IMR-90 (cell line): ENCODE data around the gene TLCD1. TPM values are rescaled to one million over a fixed set of nuclear protein-coding genes. Genes with fewer than 3 reads are reported as not detected.

Experiments
- ATAC-seq: fragments of 200-7000 bp; cut with Tn5 transposase; 2 replicates; pipeline ENCODE4 v1.9.1; 2020; ENCODE audit warnings: low read depth, mild to moderate bottlenecking, moderate library complexity
- BruUV-seq: library from RNA; stranded (reverse); fragments of 400-500 nt; replicated peaks from 2 replicates; lab custom pipeline; 2021; lab: Mats Ljungman, UMichigan
- CTCF ChIA-PET: fragments of 300-600 bp; formaldehyde crosslinking; extraction: SDS; loops from one replicate; lab custom pipeline; 2021; ENCODE audit warnings: antibody characterized with exemption; lab: Yijun Ruan, JAX
- POLR2A ChIA-PET: fragments of 300-600 bp; sonication (Branson Sonifier 250); formaldehyde crosslinking; loops from one replicate; lab custom pipeline; 2022; ENCODE audit warnings: antibody characterized with exemption; ENCODE audit not compliant: unreplicated experiment; lab: Charles Lee
- DNase-seq: peaks from one replicate; pipeline ENCODE4 v3.0.0; 2013
- H2AFZ ChIP-seq: replicated peaks from 2 replicates; pipeline ENCODE3; 2013; ENCODE audit warnings: low read length, mild to moderate bottlenecking; ENCODE audit not compliant: poor library complexity
- H2AK5ac ChIP-seq: 2 replicates; pipeline ENCODE4 v1.6.1; 2013; ENCODE audit warnings: low read depth, low read length, inconsistent platforms
- H2AK9ac ChIP-seq: replicated peaks from 2 replicates; pipeline ENCODE3; 2013; ENCODE audit warnings: mild to moderate bottlenecking, low read depth, low read length, moderate library complexity; ENCODE audit not compliant: poor library complexity
- H2BK120ac ChIP-seq: 2 replicates; pipeline ENCODE4 v1.6.1; 2013; ENCODE audit warnings: low read depth, low read length, inconsistent platforms
- H2BK15ac ChIP-seq: 3 replicates; pipeline ENCODE4 v1.6.1; 2013; ENCODE audit warnings: low read depth, low read length, inconsistent platforms
- H2BK20ac ChIP-seq: 2 replicates; pipeline ENCODE4 v1.6.1; 2013; ENCODE audit warnings: low read depth, mild to moderate bottlenecking, inconsistent platforms, low read length, moderate library complexity
- H2BK5ac ChIP-seq: 2 replicates; pipeline ENCODE4 v1.6.1; 2013; ENCODE audit warnings: mild to moderate bottlenecking, low read depth, low read length, inconsistent platforms; ENCODE audit not compliant: poor library complexity, severe bottlenecking
- H3K14ac ChIP-seq: replicated peaks from 2 replicates; pipeline ENCODE4 v1.6.1; 2013; ENCODE audit warnings: low read depth, low read length, inconsistent platforms
- H3K18ac ChIP-seq: 2 replicates; pipeline ENCODE4 v1.6.1; 2013; ENCODE audit warnings: low read depth, low read length, control low read depth
- H3K23ac ChIP-seq: 2 replicates; pipeline ENCODE4 v1.6.1; 2013; ENCODE audit warnings: low read depth, low read length, inconsistent platforms
- H3K27ac ChIP-seq: 2 replicates; pipeline ENCODE4 v1.5.1; 2013; ENCODE audit warnings: mild to moderate bottlenecking, control low read depth, low read length; ENCODE audit not compliant: insufficient read depth
- H3K27me3 ChIP-seq: 2 replicates; pipeline ENCODE4 v1.6.1; 2013; ENCODE audit warnings: low read length; ENCODE audit not compliant: control insufficient read depth, insufficient read depth
- H3K36me3 ChIP-seq: 2 replicates; pipeline ENCODE4 v1.6.1; 2013; ENCODE audit warnings: low read length, mixed read lengths; ENCODE audit not compliant: control insufficient read depth, insufficient read depth
- H3K4ac ChIP-seq: 2 replicates; pipeline ENCODE4 v1.6.1; 2013; ENCODE audit warnings: low read depth, low read length, inconsistent platforms
- H3K4me1 ChIP-seq: 2 replicates; pipeline ENCODE4 v1.6.1; 2013; ENCODE audit warnings: low read length, mixed read lengths; ENCODE audit not compliant: control insufficient read depth, insufficient read depth
- H3K4me2 ChIP-seq: 2 replicates; pipeline ENCODE4 v1.6.1; 2013; ENCODE audit warnings: low read depth, mild to moderate bottlenecking, control low read depth, low read length, moderate library complexity
- H3K4me3 ChIP-seq: 2 replicates; pipeline ENCODE4 v1.5.1; 2013; ENCODE audit warnings: low read depth, mild to moderate bottlenecking, control low read depth, low read length, moderate library complexity; ENCODE audit not compliant: insufficient read depth
- H3K56ac ChIP-seq: 2 replicates; pipeline ENCODE4 v1.6.1; 2013; ENCODE audit warnings: low read length, inconsistent platforms; ENCODE audit not compliant: insufficient read depth; ENCODE audit errors: extremely low read depth
- H3K79me1 ChIP-seq, 2 experiments: 2 replicates each; pipeline ENCODE4 v1.6.1; 2013; ENCODE audit warnings: low read length in 2 of 2, inconsistent platforms in 1 of 2, low read depth in 1 of 2
- H3K9ac ChIP-seq: 2 replicates; pipeline ENCODE4 v1.6.1; 2013; ENCODE audit warnings: low read depth, low read length, control low read depth
- H3K9me1 ChIP-seq: 2 replicates; pipeline ENCODE4 v1.6.1; 2013; ENCODE audit warnings: low read length, inconsistent platforms; ENCODE audit not compliant: insufficient read depth
- H3K9me3 ChIP-seq: 2 replicates; pipeline ENCODE4 v1.6.1; 2013; ENCODE audit warnings: low read length; ENCODE audit not compliant: control insufficient read depth, insufficient read depth
- H4K20me1 ChIP-seq: 2 replicates; pipeline ENCODE4 v1.6.1; 2013; ENCODE audit warnings: low read length, inconsistent platforms; ENCODE audit not compliant: insufficient read depth
- H4K5ac ChIP-seq: 2 replicates; pipeline ENCODE4 v1.6.1; 2013; ENCODE audit warnings: mild to moderate bottlenecking, low read depth, low read length, control low read depth
- H4K8ac ChIP-seq, 2 experiments: 2 replicates each; pipeline ENCODE4 v1.6.1; 2013; ENCODE audit warnings: low read depth in 2 of 2, low read length in 2 of 2, control low read depth in 1 of 2, inconsistent platforms in 1 of 2
- H4K91ac ChIP-seq: 2 replicates; pipeline ENCODE4 v1.6.1; 2013; ENCODE audit warnings: low read depth, low read length, inconsistent platforms; ENCODE audit not compliant: insufficient read depth
- CTCF ChIP-seq: conservative IDR thresholded peaks from 2 replicates; pipeline ENCODE4 v1.5.1; 2012; ENCODE audit warnings: mild to moderate bottlenecking, low read depth, low read length, improper control_type of control experiment
- MXI1 ChIP-seq: IDR thresholded peaks from 2 replicates; pipeline ENCODE4 v1.6.1; 2012; ENCODE audit warnings: low read depth, mild to moderate bottlenecking, low read length, moderate library complexity, borderline replicate concordance
- NFE2L2 ChIP-seq: fragments of 150-350 bp; IDR thresholded peaks from 2 replicates; pipeline ENCODE4 v1.6.1; 2016; ENCODE audit warnings: low read depth, mild to moderate bottlenecking, low read length
- RCOR1 ChIP-seq: IDR thresholded peaks from 2 replicates; pipeline ENCODE4 v1.6.1; 2012; ENCODE audit warnings: mild to moderate bottlenecking, low read length, improper control_type of control experiment; ENCODE audit not compliant: insufficient replicate concordance
- RFX5 ChIP-seq: IDR thresholded peaks from 2 replicates; pipeline ENCODE4 v1.8.0; 2012; ENCODE audit warnings: low read depth, mild to moderate bottlenecking, low read length, moderate library complexity
- SMC3 ChIP-seq: fragments of 150-350 bp; IDR thresholded peaks from 2 replicates; pipeline ENCODE4 v1.6.1; 2016; ENCODE audit warnings: low read depth, mild to moderate bottlenecking, antibody characterized with exemption, low read length, moderate library complexity
- WGBS, 2 experiments: methylation state at CpG; one replicate each; pipeline versions ENCODE4 v1.1.5 to v1.1.7; 2013; ENCODE audit warnings: missing lambda C conversion rate in 2 of 2; ENCODE audit not compliant: insufficient read length in 1 of 2; ENCODE audit errors: extremely low coverage in 2 of 2; 5-methylcytosine and 5-hydroxymethylcytosine counted together
- dilution Hi-C: fragments of 300-500 bp; cut with HindIII; formaldehyde crosslinking; loops from one replicate; pipeline ENCODE4 v1.14.3; 2018; ENCODE audit warnings: low sequenced_read_pairs; ENCODE audit not compliant: unreplicated experiment
- in situ Hi-C: fragments of 300-500 bp; cut with MboI; formaldehyde crosslinking; loops from 3 replicates; pipeline ENCODE4 v1.14.3; 2019; ENCODE audit warnings: low sequenced_read_pairs, inconsistent platforms, mixed read lengths
- intact Hi-C: fragments of 100-400 bp; cut with micrococcal nuclease; formaldehyde crosslinking; loops from 2 replicates; pipeline ENCODE4 v1.10.0; 2022
- polyA plus RNA-seq, 3 experiments: library from polyadenylated mRNA; depleted of rRNA; stranded (reverse); fragments of >200 nt; gene quantifications; 2 replicates each; pipeline ENCODE4 v1.2.3, GENCODE V29; 2012; ENCODE audit warnings: low replicate concordance in 1 of 3
- total RNA-seq: library from RNA; depleted of rRNA; stranded (reverse); fragments of >200 nt; gene quantifications from 2 replicates; pipeline ENCODE4 v1.2.3, GENCODE V29; 2012
- TF ChIP-seq, protein P1 (sequence below): fragments of 150-350 bp; IDR thresholded peaks from 2 replicates; pipeline ENCODE4 v1.6.1; 2016; ENCODE audit warnings: low read depth, mild to moderate bottlenecking, low read length, moderate library complexity, borderline replicate concordance

Gene TLCD1
- total and polyA plus RNA-seq, 2 of the 4 experiments (the other 2 are of a cell fraction) = 3.6 to 9.3 TPM

DNA sequence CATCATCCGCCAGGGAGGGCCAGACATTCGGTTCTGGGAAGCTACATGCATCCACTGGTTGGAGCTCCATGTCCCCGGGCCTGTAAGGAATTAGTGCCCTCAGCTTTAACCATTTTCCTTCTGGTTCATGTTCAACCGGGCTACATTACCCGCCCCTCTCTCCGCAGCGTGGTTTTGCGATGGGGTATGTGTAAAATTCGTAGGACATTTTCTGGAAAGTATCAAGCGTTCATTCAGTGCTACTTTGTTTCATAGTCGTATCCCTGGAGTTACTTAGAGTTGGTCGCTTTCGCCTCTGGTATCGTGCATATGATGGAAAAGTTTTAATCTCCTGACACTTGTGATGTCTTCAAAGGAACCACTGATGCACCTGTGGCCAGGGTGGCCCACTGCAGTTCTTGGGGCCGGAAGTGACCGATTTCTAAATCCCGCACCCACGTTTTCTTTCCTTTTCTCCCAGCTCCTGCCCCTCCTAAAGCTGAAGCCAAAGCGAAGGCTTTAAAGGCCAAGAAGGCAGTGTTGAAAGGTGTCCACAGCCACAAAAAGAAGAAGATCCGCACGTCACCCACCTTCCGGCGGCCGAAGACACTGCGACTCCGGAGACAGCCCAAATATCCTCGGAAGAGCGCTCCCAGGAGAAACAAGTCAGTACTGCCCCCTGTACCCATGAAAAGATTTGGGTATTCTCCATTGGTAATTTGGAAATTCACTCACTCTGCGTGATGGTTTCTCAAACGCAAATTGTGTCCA, 5.6 kb downstream of the TLCD1 start:
- H3K27ac ChIP-seq = peak overlapping the region; percentile 82
- ChIA-PET CTCF (interaction anchor here (0.9 to 1.0 kb wide), 3 partner anchors 24 to 397 kb away, joined by 3 to 4 read pairs (median 3); no protein-coding TSS in a partner anchor), POLR2A (interaction anchor here (1.0 to 1.5 kb wide), 2 partner anchors 10 to 231 kb away, joined by 3 to 6 read pairs; no protein-coding TSS in a partner anchor)
- H3K14ac ChIP-seq = peak overlapping the region; percentile 96
- in situ Hi-C loops (no loop called here), intact Hi-C loops (no loop called here), dilution Hi-C loops (no loop called here)
- H2BK120ac ChIP-seq = no peak overlapping the region; the same call in 1 of the 2 replicates
- ATAC-seq = no peak
- H3K4me1 ChIP-seq = peaks cover 17% of the 10 kb centered on the region
- H3K79me1 ChIP-seq = peaks cover 13 to 62% of the 10 kb centered on the region in 2 experiments; a peak in 3 of 4 replicates
- peak overlapping the region; percentile 31 for H4K5ac ChIP-seq
- H4K91ac ChIP-seq = peak overlapping the region; percentile 86
- H3K4me3 ChIP-seq = peak overlapping the region; percentile 70
- H3K56ac ChIP-seq = peak overlapping the region; percentile 95
- peak overlapping the region; percentile 88 for H3K9ac ChIP-seq
- H4K20me1 ChIP-seq = peaks cover 56% of the 10 kb centered on the region
- H3K36me3 ChIP-seq = peaks cover 41% of the 10 kb centered on the region
- 0% methylated on average over 10 of the region's 30 CpGs; no CpG with 5 or more reads in 1 of the 2 experiments for WGBS, 2 experiments
- H2AK9ac ChIP-seq = peak overlapping the region; percentile 95
- peak overlapping the region; percentile 89 for H2AFZ ChIP-seq
- peak overlapping the region; percentile 92 for H2AK5ac ChIP-seq
- DNase-seq = no peak
- H3K9me3 ChIP-seq = no peaks in the 10 kb centered on the region
- H3K4me2 ChIP-seq = peak overlapping the region; percentile 85
- peaks cover 13% of the 10 kb centered on the region; the same call in 1 of the 2 replicates for H3K9me1 ChIP-seq
- H3K4ac ChIP-seq = peak overlapping the region; percentile 94
- peak overlapping the region; percentile 60 to 96 for H4K8ac ChIP-seq
- TSS peak; percentile 89 for BruUV-seq
- peak; percentile 15; the same call in 1 of the 2 replicates for TF ChIP-seq CTCF
- TF ChIP-seq MXI1 = no peak
- TF ChIP-seq RFX5 = no peak
- TF ChIP-seq NFE2L2 = no peak
- TF ChIP-seq, protein P1, sequence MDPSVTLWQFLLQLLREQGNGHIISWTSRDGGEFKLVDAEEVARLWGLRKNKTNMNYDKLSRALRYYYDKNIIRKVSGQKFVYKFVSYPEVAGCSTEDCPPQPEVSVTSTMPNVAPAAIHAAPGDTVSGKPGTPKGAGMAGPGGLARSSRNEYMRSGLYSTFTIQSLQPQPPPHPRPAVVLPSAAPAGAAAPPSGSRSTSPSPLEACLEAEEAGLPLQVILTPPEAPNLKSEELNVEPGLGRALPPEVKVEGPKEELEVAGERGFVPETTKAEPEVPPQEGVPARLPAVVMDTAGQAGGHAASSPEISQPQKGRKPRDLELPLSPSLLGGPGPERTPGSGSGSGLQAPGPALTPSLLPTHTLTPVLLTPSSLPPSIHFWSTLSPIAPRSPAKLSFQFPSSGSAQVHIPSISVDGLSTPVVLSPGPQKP = no peak
- TF ChIP-seq SMC3 = no peak
- no peak for TF ChIP-seq RCOR1
- H2BK15ac ChIP-seq = no peak overlapping the region
- peak overlapping the region; percentile 89 for H2BK5ac ChIP-seq
- H2BK20ac ChIP-seq = no peak overlapping the region
- no peaks in the 10 kb centered on the region for H3K27me3 ChIP-seq
- peak overlapping the region; percentile 66 for H3K23ac ChIP-seq
- peak overlapping the region; percentile 13 for H3K18ac ChIP-seq
